ENCODE measurements around the gene RABEPK.

RABEPK gene

GRCh38 chr9:125239631-125240597 is 39.6 kb downstream of the RABEPK start:
- no peak for TF ChIP-seq GATA3 (IDR thresholded peaks at IDR 0.05; ENCODE audit: low read depth, low read length)
- TF ChIP-seq GATA2 (IDR thresholded peaks at IDR 0.05; ENCODE audit: low read depth, low read length): no peak

GRCh38 chr9:125240649-125240999 is 40.3 kb downstream of the RABEPK start:
- no peak for TF ChIP-seq GATA3 (IDR thresholded peaks at IDR 0.05; ENCODE audit: low read depth, low read length)
- no peak for TF ChIP-seq GATA2 (IDR thresholded peaks at IDR 0.05; ENCODE audit: low read depth, low read length)

- no peak for TF ChIP-seq GATA2 (IDR thresholded peaks at IDR 0.05; ENCODE audit: low read depth, low read length)
- TF ChIP-seq GATA3 (IDR thresholded peaks at IDR 0.05; ENCODE audit: low read depth, low read length): no peak
Measured at GRCh38 chr9:125241000-125241862, 40.9 kb downstream of the RABEPK start, which contains the start of gene HSPA5. HSPA5 (minus strand) TSS chr9:125241343; CDS start chr9:125241126, 217 bp downstream.

- TF ChIP-seq GATA3 (IDR thresholded peaks at IDR 0.05; ENCODE audit: low read depth, low read length) (no peak), GATA2 (IDR thresholded peaks at IDR 0.05; ENCODE audit: low read depth, low read length) (no peak)
Measured at GRCh38 chr9:125241863-125242739, 41.8 kb downstream of the RABEPK start.

GRCh38 chr9:125243792-125244260 is 43.5 kb downstream of the RABEPK start:
- no peak for TF ChIP-seq GATA3 (IDR thresholded peaks at IDR 0.05; ENCODE audit: low read depth, low read length)
- no peak for TF ChIP-seq GATA2 (IDR thresholded peaks at IDR 0.05; ENCODE audit: low read depth, low read length)

- TF ChIP-seq GATA2 (IDR thresholded peaks at IDR 0.05; ENCODE audit: low read depth, low read length) (no peak), GATA3 (IDR thresholded peaks at IDR 0.05; ENCODE audit: low read depth, low read length) (no peak)
Measured at GRCh38 chr9:125246261-125246667, 45.9 kb downstream of the RABEPK start.

GRCh38 chr9:125254231-125254630 is 53.9 kb downstream of the RABEPK start:
- no peak for TF ChIP-seq GATA2 (IDR thresholded peaks at IDR 0.05; ENCODE audit: low read depth, low read length)
- no peak for TF ChIP-seq GATA3 (IDR thresholded peaks at IDR 0.05; ENCODE audit: low read depth, low read length)

- TF ChIP-seq GATA2 (IDR thresholded peaks at IDR 0.05; ENCODE audit: low read depth, low read length) (no peak), GATA3 (IDR thresholded peaks at IDR 0.05; ENCODE audit: low read depth, low read length) (no peak)
Measured at GRCh38 chr9:125255781-125256391, 55.5 kb downstream of the RABEPK start.

- no peak for TF ChIP-seq GATA2 (IDR thresholded peaks at IDR 0.05; ENCODE audit: low read depth, low read length)
- no peak for TF ChIP-seq GATA3 (IDR thresholded peaks at IDR 0.05; ENCODE audit: low read depth, low read length)
Measured at GRCh38 chr9:125258160-125258785, 57.9 kb downstream of the RABEPK start.

- no peak for TF ChIP-seq GATA2 (IDR thresholded peaks at IDR 0.05; ENCODE audit: low read depth, low read length)
- no peak for TF ChIP-seq GATA3 (IDR thresholded peaks at IDR 0.05; ENCODE audit: low read depth, low read length)
Measured at GRCh38 chr9:125258832-125259534, 58.6 kb downstream of the RABEPK start.

- TF ChIP-seq GATA3 (IDR thresholded peaks at IDR 0.05; ENCODE audit: low read depth, low read length) (no peak), GATA2 (IDR thresholded peaks at IDR 0.05; ENCODE audit: low read depth, low read length) (no peak)
Measured at GRCh38 chr9:125260561-125260960, 60.2 kb downstream of the RABEPK start.
